ENCODE measurements around the gene SLC9B2.

Gene SLC9B2

DNA sequence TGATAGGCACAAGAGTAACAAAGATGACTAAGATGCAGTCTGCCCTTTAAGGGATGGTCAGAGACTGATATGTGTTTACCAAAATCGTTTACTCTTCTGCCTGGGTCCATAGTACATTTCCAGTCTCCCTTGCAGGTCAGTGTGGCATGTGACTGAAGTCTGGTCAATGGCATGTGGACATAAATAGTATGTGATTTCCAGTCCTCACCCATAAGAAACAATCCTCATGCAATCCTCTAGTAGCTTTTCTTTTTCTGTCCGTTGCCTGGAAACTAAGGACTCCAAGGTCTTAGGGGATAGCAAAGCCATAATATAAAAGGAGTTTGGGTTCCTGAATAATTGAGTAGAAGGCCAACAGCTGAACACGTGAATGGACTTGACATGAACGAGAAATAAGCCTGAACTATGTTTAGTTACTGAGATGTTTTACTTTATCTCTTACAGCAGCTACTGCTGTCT is 1.1 kb downstream of the SLC9B2 start:
- DNase-seq, result no peak

DNA sequence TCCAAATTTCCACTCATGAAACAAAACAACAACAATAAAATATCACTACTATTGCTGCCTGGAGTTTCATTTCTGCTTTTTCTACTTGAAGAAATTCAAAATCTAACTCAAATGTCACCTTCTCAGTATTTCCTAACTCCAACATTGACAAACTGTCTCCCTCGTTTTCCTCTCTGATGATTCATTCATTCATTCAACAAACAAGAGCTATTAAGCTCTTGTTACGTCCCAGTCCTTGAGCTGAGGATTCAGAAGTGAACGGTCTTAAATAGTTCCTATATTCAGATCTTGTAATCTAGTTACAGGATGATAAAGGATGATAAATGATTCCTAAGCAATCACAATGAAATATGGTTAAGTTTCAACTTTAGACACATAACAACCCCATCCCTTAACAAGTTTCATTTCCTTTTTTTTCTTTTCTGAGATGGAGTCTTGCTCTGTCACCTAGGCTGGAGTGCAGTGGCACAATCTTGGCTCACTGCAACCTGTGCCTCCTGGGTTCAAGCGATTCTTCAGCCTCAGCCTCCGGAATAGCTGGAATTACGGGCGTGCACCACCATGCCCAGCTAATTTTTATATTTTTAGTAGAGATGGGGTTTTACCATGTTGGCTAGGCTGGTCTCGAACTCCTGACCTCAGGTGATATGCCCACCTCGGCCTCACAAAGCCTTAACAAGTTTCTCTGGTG is 1.7 kb downstream of the SLC9B2 start:
- DNase-seq, result no peak

- no peak for DNase-seq
Observed at GRCh38 chr4:103073792-103074438, 2.6 kb downstream of the SLC9B2 start.

DNA sequence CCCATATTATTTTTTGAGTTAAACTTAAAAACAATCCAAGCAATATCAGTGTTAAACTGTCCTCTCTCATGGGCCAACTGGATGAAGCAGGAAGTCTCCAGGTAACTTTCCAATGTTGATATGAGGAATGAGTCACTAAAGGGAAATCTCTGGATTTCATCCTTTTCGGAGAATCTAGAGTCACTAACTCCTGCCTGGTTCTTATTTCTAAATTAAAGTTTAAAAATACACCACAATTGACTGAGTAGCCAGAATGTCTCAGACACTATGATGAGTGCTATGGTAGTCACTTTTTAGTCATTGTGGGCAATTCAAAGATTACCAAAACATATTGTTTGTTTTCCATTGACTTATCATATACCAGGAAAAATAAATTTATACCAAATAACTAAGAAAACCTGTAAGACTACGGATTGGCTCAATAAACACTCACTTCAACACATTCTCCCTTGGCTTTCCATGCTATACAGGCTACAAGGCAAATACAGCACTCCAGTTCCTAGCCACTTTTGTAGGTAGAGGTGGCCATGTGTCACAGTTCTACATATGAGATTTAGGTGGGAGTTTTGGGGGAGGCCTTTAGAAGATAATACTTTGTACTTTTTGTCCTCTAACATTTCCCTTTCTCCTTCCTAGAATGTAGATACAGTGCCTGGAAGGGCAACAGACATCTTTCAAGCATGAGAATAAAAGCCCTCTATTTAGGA is 8.6 kb downstream of the SLC9B2 start:
- no peak for DNase-seq

GRCh38 chr4:103060453-103061148 is 16.0 kb downstream of the SLC9B2 start:
- no peak for DNase-seq

GRCh38 chr4:103054030-103054429 is 22.5 kb downstream of the SLC9B2 start:
- no peak for DNase-seq

GRCh38 chr4:103052779-103053178 is 23.8 kb downstream of the SLC9B2 start:
- DNase-seq, result no peak

GRCh38 chr4:103052145-103052544 is 24.4 kb downstream of the SLC9B2 start:
- DNase-seq, result no peak

GRCh38 chr4:103050736-103051436 is 25.7 kb downstream of the SLC9B2 start:
- DNase-seq, result no peak

DNA sequence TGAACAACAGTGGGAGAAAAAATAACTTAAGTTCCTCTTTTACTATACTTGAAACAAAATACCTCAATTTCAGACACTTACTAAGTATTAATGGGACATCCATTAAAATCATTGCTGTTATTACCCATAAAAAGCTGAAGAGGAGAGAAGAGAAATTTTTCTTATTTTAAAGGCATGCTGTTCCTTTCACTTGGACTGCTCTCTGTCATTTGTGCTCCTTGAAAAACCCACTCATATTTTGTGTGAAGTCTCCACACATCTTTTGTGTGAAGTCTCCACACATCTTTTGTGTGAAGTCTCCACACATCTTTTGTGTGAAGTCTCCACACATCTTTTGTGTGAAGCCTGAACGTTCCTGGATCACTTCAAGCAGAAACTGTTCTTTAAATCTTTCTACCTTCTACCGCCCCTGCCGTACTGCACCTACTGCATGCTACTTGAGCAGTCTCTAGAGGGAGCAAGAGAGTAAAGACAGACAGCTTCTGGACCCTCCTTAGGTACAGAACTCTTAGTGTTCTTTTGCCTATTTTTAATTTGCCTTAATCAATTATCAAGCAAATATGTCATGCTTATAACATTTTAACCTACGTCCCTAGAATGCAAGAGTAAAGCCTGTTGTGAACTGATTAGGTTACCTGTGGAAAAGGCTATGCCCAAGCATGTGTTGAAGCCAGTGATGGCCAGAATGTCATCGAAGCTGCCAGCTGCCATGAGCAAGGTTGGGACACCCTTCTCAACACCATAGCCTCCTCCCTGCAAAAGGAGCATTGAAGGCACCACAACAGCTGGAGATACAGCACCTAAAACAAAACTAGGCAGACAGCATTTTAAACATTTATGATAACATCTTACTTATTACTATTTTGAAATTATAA is 29.9 kb downstream of the SLC9B2 start:
- DNase-seq, result no peak

GRCh38 chr4:103044183-103044582 is 32.4 kb downstream of the SLC9B2 start:
- no peak for DNase-seq

DNA sequence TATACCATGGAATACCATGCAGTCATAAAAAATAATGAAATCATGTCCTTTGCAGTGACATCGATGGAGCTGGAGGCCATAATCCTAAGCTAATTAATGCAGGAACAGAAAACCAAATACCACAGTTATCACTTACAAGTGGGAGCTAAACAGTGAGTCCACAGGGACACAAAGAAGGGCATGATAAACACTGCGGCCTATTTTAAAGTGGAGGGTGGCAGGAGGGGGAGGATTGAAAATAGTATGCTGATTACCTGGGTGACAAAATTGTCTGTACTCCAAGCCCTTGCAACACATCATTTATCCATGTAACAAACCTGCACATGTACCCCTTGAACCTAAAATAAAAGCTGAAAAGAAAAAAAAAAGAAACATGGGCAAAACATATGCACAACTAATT is 40.4 kb downstream of the SLC9B2 start:
- no peak for DNase-seq

DNA sequence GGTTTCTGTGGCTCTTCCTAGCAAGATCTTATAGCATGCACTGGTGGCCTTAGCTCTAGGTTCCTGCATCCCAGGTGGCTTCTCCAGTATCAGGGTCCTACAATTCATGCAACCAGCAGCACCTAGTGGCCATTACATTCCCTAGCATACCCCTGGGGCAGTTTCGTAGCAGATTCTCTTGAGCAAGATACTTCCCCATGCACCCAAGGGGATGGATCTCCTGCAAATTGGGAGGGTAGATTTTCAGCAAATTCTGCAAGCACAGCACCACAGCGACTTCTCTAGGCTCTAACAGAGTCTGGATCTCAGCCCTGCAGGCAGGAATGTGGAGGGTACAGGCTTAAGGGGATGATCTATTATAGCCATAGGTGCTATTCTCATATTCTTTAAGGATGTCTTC is 44.0 kb downstream of the SLC9B2 start:
- no peak for DNase-seq

- DNase-seq, result no peak
Observed at GRCh38 chr4:103030791-103031190, 45.8 kb downstream of the SLC9B2 start.

DNA sequence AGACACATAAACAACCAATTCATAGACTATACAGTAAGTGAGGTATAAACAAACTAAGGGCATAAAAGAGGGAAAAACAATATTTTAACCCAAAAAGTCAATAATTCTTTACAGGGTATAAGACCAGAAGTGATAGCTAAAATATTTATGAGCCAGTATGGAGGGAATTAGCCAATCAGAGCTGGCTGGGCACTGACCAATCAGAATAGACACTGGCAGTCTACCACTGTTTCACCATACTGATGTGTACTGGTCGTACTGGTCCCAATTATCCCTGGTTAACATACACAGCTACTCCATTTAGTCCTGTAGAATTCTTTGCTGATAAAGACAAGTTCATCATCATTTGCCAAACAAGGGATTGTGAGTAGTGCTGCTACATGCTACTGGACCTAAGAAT is 47.3 kb downstream of the SLC9B2 start:
- no peak for DNase-seq

DNA sequence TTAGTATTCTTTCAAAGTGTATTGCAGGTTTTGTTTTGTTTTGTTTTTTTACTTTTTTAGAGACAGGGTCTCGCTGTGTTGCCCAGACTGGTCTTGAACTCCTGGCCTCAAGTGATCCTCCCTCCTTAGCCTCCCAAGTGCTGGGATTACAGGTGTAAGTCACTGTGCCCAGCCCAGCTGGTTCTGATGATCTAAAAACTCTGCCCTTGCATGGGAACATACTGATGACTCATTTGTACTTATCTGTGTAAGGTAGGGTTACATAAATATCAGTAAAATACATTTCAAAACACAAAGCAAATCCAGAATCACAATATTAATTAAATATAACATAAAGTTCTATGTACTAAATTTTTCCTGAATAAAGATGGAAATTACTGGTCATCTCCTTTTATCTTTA is 49.7 kb downstream of the SLC9B2 start:
- DNase-seq, result no peak

DNA sequence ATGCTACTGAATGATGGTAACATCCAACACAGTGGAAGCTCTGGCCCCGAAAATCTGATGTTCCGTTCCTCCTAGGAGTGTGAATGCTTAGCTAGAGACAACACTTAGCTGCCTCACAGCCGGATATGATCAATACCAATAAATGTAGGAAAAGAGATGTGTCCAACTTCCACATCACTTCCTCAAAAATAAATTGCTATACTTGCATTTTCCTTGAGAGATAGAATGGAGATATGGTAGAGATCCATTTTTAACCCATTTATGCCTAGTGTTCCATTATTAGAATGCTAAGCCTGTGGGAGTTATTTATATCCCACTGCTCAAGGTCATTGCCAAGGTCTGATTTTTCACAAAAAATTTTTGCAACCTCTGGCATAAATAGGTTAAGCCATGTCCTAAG is 51.6 kb downstream of the SLC9B2 start:
- no peak for DNase-seq

DNA sequence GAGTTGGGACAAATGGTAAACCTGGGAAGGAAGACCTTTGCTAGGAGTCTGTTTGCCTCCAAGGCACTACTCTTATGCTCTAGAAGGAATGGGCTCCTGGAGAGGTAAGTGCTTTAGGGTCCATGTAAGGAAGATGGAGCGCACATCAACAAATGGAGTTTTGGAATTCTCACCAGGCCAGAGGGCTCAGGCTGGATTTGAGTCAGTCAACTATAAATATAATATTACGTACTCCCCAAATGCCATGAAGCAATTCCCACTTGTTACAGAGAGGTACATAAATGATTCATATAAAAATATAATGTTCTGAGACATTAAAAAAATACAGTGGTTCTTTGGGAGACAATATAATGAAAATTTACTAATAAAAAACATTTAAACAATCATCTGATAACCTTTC is 55.4 kb downstream of the SLC9B2 start:
- DNase-seq, result no peak

- DNase-seq, result peak; percentile 62
Observed at GRCh38 chr4:103019308-103020124, 57.0 kb downstream of the SLC9B2 start, which contains the start of gene SLC9B1. TSS of gene SLC9B1 (minus strand) at chr4:103019705. CDS start at chr4:102991711, 27,994 bp downstream.

GRCh38 chr4:103018391-103019307 is 57.9 kb downstream of the SLC9B2 start:
- peak; percentile 6 for DNase-seq

Measured in NCI-H748 treated with DMSO at 0.1 percent for 48 hours (cell line).